ENCODE results near the gene KRT9. TPM values are rescaled to one million over a fixed set of nuclear protein-coding genes. Genes with fewer than 3 reads are reported as not detected.

The KRT9 gene
- total and polyA plus RNA-seq, 9 of the 15 experiments (the other 6 are each of a cell fraction or from before 2014, with no cell fraction given) = 0.03 TPM; not detected in 8

GRCh38 chr17:41548844-41549595, 22.8 kb downstream of the KRT9 start (continued):
- 0 out of 2 replicates have a peak, but pooled peaks have one; percentile 11 for TF ChIP-seq CHAMP1 (IDR thresholded peaks at IDR 0.05)
- no peak for TF ChIP-seq HOMEZ (CRISPR knock-in tag; IDR thresholded peaks at IDR 0.05)
- TF ChIP-seq NFIX (CRISPR knock-in tag; IDR thresholded peaks at IDR 0.05; ENCODE audit: low read depth) = no peak
- TF ChIP-seq ZNF347 (CRISPR knock-in tag; IDR thresholded peaks at IDR 0.05; ENCODE audit: low read depth) = 0 out of 2 replicates have a peak, but pooled peaks have one; percentile 52
- TF ChIP-seq BRD9 (IDR thresholded peaks at IDR 0.05; ENCODE audit: low read depth, partially characterized antibody) = peak; percentile 87
- TF ChIP-seq HCFC1 (IDR thresholded peaks at IDR 0.05; ENCODE audit: low read depth, low read length) = no peak
- peak in 1 of 2 experiments; percentile 45; a peak in 2 of 4 replicates for TF ChIP-seq UBTF (IDR thresholded peaks at IDR 0.05; ENCODE audit: borderline replicate concordance in 1 of 2, low read depth in 2 of 2, low read length in 2 of 2)
- TF ChIP-seq BCOR (IDR thresholded peaks at IDR 0.05) = peak; percentile 45; the same call in 1 of the 2 replicates
- TF ChIP-seq ZBTB5 (IDR thresholded peaks at IDR 0.05) = no peak
- no peak for TF ChIP-seq SMAD2 (IDR thresholded peaks at IDR 0.05; ENCODE audit: low read depth, low read length)
- TF ChIP-seq MTA3 (IDR thresholded peaks at IDR 0.05; ENCODE audit: borderline replicate concordance) = peak; percentile 19; the same call in 1 of the 2 replicates
- peak; percentile 57; the same call in 1 of the 2 replicates for TF ChIP-seq CC2D1A (IDR thresholded peaks at IDR 0.05)
- no peak for TF ChIP-seq TRIM24 (IDR thresholded peaks at IDR 0.05)
- no peak; the same call in 1 of the 2 replicates for TF ChIP-seq SP1 (CRISPR knock-in tag; IDR thresholded peaks at IDR 0.05)
- TF ChIP-seq EP400 (IDR thresholded peaks at IDR 0.05) = 0 out of 2 replicates have a peak, but pooled peaks have one; percentile 16
- no peak for TF ChIP-seq PCBP2 (IDR thresholded peaks at IDR 0.05; ENCODE audit: low read depth, low read length, poor library complexity, severe bottlenecking)
